Keratinocyte (primary cell): ENCODE data around the gene CISD3. TPM values are rescaled to one million over a fixed set of nuclear protein-coding genes. Genes with fewer than 3 reads are reported as not detected.

Experiments used
- DNase-seq: peaks from one replicate; pipeline ENCODE4 v3.0.0-alpha.2; 2011; ENCODE audit warnings: low read depth, missing footprints, low spot score
- FAIRE-seq: peaks from 2 replicates; lab custom pipeline; 2011; peaks lifted over from hg19 to GRCh38; lab: Jason Lieb, UNC
- H2AFZ ChIP-seq: 2 replicates; pipeline ENCODE4 v1.6.0; 2012; ENCODE audit warnings: low read length, control low read depth, inconsistent platforms; ENCODE audit not compliant: control insufficient read depth
- H3K27ac ChIP-seq: 2 replicates; pipeline ENCODE4 v1.5.1; 2011; ENCODE audit warnings: low read length; ENCODE audit not compliant: control insufficient read depth, insufficient read depth
- H3K27me3 ChIP-seq: 3 replicates; pipeline ENCODE4 v1.6.0; 2011; ENCODE audit warnings: low read length; ENCODE audit not compliant: control insufficient read depth, insufficient read depth; ENCODE audit errors: extremely low read depth
- H3K36me3 ChIP-seq, 2 experiments: 2 replicates in 1 of 2; 3 replicates in 1 of 2; pipeline ENCODE4 v1.5.1; 2011; ENCODE audit warnings: low read length in 2 of 2, mild to moderate bottlenecking in 1 of 2; ENCODE audit not compliant: control insufficient read depth in 2 of 2, insufficient read depth in 2 of 2; ENCODE audit errors: extremely low read depth in 1 of 2
- H3K4me1 ChIP-seq: 3 replicates; pipeline ENCODE4 v1.5.1; 2011; ENCODE audit warnings: low read length; ENCODE audit not compliant: control insufficient read depth, insufficient read depth; ENCODE audit errors: extremely low read depth
- H3K4me2 ChIP-seq: 3 replicates; pipeline ENCODE4 v1.6.0; 2011; ENCODE audit warnings: low read depth, low read length; ENCODE audit not compliant: control insufficient read depth, insufficient read depth; ENCODE audit errors: extremely low read depth
- H3K4me3 ChIP-seq, 3 experiments: fragments of 200-600 bp in 1 of 3; sonication (generic) in 1 of 3; 2 replicates in 2 of 3; 3 replicates in 1 of 3; pipeline ENCODE4 v1.5.1; 2011 to 2016; ENCODE audit warnings: low read length in 3 of 3, mild to moderate bottlenecking in 3 of 3, control low read depth in 2 of 3, inconsistent platforms in 1 of 3, low read depth in 1 of 3, mixed read lengths in 1 of 3, mixed run types in 1 of 3, moderate library complexity in 1 of 3; ENCODE audit not compliant: control insufficient read depth in 2 of 3, insufficient read depth in 2 of 3; ENCODE audit errors: extremely low read depth in 1 of 3
- H3K79me2 ChIP-seq: 2 replicates; pipeline ENCODE4 v1.6.0; 2012; ENCODE audit warnings: low read length; ENCODE audit not compliant: control insufficient read depth, insufficient read depth
- H3K9ac ChIP-seq: 3 replicates; pipeline ENCODE4 v1.6.0; 2011; ENCODE audit warnings: low read length; ENCODE audit not compliant: control insufficient read depth, insufficient read depth; ENCODE audit errors: extremely low read depth
- H3K9me1 ChIP-seq: 3 replicates; pipeline ENCODE4 v1.6.0; 2011; ENCODE audit warnings: low read length; ENCODE audit not compliant: control insufficient read depth, insufficient read depth; ENCODE audit errors: extremely low read depth
- H3K9me3 ChIP-seq: 2 replicates; pipeline ENCODE4 v1.5.1; 2012; ENCODE audit warnings: low read depth, low read length; ENCODE audit not compliant: control insufficient read depth
- H4K20me1 ChIP-seq: 3 replicates; pipeline ENCODE4 v1.6.0; 2011; ENCODE audit warnings: low read length; ENCODE audit not compliant: control insufficient read depth, insufficient read depth; ENCODE audit errors: extremely low read depth
- EZH2 ChIP-seq: IDR thresholded peaks from one replicate; pipeline ENCODE4 v1.6.1; 2012; ENCODE audit warnings: inconsistent platforms, mild to moderate bottlenecking, low read length, moderate library complexity
- dilution Hi-C: fragments of 300-500 bp; cut with MboI; formaldehyde crosslinking; loops from one replicate; pipeline ENCODE4 v1.7.0; 2020; ENCODE audit warnings: low sequenced_read_pairs; ENCODE audit not compliant: extremely low pct_ligation_motif_present
- polyA plus RNA-seq, 5 experiments: library from polyadenylated mRNA; depleted of rRNA in 3 of 5; stranded (reverse) in 3 of 5; stranded (forward) in 1 of 5; unstranded in 1 of 5; fragments of >200 nt; gene quantifications; 1 replicate in 1 of 5; 2 replicates in 3 of 5; 3 replicates in 1 of 5; pipeline versions ENCODE4 v1.2.1 to v1.2.3, GENCODE V29; 2011 to 2012; ENCODE audit warnings: missing spikeins in 2 of 5, low read depth in 1 of 5, low replicate concordance in 1 of 5
- TF ChIP-seq, protein P1 (sequence below), 3 experiments: IDR thresholded peaks in 1 of 3; conservative IDR thresholded peaks in 1 of 3; optimal IDR thresholded peaks in 1 of 3; 2 replicates in 2 of 3; 3 replicates in 1 of 3; pipeline versions ENCODE3 to v1.5.1; 2011; ENCODE audit warnings: low read length in 3 of 3, mild to moderate bottlenecking in 3 of 3, moderate library complexity in 2 of 3, control low read depth in 1 of 3, inconsistent platforms in 1 of 3; ENCODE audit not compliant: insufficient read depth in 2 of 3; ENCODE audit errors: extremely low read depth in 1 of 3

The CISD3 gene
- polyA plus RNA-seq, 1 donor (not counting 4 experiments of a cell fraction or from before 2014, with no cell fraction given) = 17.1 TPM

DNA sequence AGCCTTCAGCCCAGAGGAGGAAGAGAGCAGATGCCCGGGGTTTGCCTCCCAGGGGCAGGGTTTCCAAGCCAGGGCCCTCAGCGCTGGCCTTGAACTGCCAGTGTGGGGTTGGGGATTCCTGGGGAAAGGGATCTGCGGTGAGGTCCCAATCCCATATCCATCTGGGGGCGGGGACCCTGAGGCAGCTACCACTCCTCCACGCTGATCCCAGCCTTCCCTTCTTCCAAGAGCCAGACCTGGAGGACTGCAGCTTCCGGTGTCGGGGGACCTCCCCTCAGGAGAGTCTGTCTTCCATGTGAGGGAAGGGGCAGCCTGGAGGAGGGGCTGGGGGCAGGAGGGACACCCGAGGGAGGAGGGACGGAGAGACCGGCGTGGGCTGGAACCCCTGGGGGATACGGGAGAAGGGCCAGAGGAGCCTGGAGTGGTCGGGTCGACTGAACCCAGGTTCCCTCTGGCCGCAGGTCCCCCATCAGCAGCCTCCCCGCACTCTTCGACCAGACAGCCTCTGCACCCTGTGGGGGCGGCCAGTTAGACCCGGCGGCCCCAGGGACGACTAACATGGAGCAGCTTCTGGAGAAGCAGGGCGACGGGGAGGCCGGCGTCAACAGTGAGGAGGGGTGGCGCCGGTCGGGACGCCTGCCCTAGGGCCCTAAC, 10.7 kb upstream of the CISD3 start:
- H3K79me2 ChIP-seq = no peaks in the 10 kb centered on the region
- H3K9me3 ChIP-seq = no peaks in the 10 kb centered on the region
- peaks cover 4% of the 10 kb centered on the region for H3K4me1 ChIP-seq
- TF ChIP-seq EZH2 = no peak
- TF ChIP-seq, protein P1, sequence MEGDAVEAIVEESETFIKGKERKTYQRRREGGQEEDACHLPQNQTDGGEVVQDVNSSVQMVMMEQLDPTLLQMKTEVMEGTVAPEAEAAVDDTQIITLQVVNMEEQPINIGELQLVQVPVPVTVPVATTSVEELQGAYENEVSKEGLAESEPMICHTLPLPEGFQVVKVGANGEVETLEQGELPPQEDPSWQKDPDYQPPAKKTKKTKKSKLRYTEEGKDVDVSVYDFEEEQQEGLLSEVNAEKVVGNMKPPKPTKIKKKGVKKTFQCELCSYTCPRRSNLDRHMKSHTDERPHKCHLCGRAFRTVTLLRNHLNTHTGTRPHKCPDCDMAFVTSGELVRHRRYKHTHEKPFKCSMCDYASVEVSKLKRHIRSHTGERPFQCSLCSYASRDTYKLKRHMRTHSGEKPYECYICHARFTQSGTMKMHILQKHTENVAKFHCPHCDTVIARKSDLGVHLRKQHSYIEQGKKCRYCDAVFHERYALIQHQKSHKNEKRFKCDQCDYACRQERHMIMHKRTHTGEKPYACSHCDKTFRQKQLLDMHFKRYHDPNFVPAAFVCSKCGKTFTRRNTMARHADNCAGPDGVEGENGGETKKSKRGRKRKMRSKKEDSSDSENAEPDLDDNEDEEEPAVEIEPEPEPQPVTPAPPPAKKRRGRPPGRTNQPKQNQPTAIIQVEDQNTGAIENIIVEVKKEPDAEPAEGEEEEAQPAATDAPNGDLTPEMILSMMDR (optimal IDR thresholded peaks at IDR 0.05 in 1 of 3, IDR thresholded peaks at IDR 0.05 in 1 of 3, conservative IDR thresholded peaks at IDR 0.05 in 1 of 3; ENCODE audit: extremely low read depth in 1 of 3, insufficient read depth in 2 of 3, low read length in 3 of 3) = no peak
- no peak overlapping the region for H3K9ac ChIP-seq
- peaks cover 4 to 21% of the 10 kb centered on the region in 2 experiments for H3K36me3 ChIP-seq
- no peaks in the 10 kb centered on the region for H3K9me1 ChIP-seq
- H3K4me2 ChIP-seq = no peak overlapping the region
- no peak overlapping the region for H2AFZ ChIP-seq
- no peaks in the 10 kb centered on the region for H4K20me1 ChIP-seq
- dilution Hi-C loops = no loop called here
- H3K27me3 ChIP-seq = no peaks in the 10 kb centered on the region
- H3K4me3 ChIP-seq = no peak overlapping the region
- FAIRE-seq (no peak), DNase-seq (no peak)
- no peak overlapping the region for H3K27ac ChIP-seq

DNA sequence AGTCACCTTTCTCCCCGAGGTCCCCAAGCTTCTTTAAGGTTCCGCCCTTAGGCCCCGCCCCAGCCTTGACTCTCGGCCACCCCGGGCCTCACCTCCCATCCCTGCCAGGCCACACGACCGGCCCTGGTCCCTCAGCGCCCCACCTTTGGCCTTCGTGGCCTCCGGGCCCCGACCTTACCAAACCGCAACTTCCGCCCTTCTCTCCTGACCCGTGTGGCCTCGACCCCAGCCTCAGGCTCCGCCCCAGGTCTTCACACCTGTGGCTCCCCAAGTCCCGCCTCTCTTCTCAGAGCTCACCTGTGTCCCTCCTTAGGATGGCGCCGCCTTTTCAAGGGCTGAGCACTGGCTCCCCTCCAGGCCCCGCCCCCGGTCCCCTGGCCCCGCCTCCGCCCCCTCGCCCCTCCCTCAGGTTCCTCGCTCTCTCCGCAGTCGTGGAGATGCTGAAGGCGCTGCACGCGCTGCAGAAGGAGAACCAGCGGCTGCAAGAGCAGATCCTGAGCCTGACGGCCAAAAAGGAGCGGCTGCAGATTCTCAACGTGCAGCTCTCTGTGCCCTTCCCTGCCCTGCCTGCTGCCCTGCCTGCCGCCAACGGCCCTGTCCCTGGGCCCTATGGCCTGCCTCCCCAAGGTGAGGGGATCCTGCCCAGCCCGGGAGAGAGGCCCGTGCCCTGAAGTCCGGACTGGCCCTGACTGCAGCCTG, 10.0 kb upstream of the CISD3 start:
- Histone ChIP-seq H3K4me3 (no peak overlapping the region), H3K36me3 (peaks cover 4 to 21% of the 10 kb centered on the region in 2 experiments), H3K4me2 (no peak overlapping the region), H3K27me3 (no peaks in the 10 kb centered on the region), H3K4me1 (peaks cover 4% of the 10 kb centered on the region), H4K20me1 (no peaks in the 10 kb centered on the region), H3K9ac (no peak overlapping the region), H3K27ac (no peak overlapping the region), H3K9me3 (no peaks in the 10 kb centered on the region), H3K9me1 (no peaks in the 10 kb centered on the region), H2AFZ (no peak overlapping the region), H3K79me2 (no peaks in the 10 kb centered on the region)
- dilution Hi-C loops = no loop called here
- FAIRE-seq (no peak), DNase-seq (no peak)
- TF ChIP-seq EZH2 = no peak
- TF ChIP-seq, protein P1 (optimal IDR thresholded peaks at IDR 0.05 in 1 of 3, IDR thresholded peaks at IDR 0.05 in 1 of 3, conservative IDR thresholded peaks at IDR 0.05 in 1 of 3; ENCODE audit: extremely low read depth in 1 of 3, insufficient read depth in 2 of 3, low read length in 3 of 3) = no peak
